G401 (cell line): ENCODE data around the gene CEBPB. TPM values are rescaled to one million over a fixed set of nuclear protein-coding genes. Genes with fewer than 3 reads are reported as not detected.
A peak's percentile ranks its signal among the peaks of the same experiment; 100 is the strongest.
"Not testable (repeated sequence)": the region's sequence is repeated elsewhere in the genome, so short reads cannot be mapped to it uniquely, and the experiment has no call there.

ENCODE experiments used
- DNase-seq: peaks from one replicate; pipeline ENCODE4 v3.0.0-alpha.2; 2015; ENCODE audit warnings: low spot score
- in situ Hi-C: cut with HindIII; loops from 2 replicates; pipeline ENCODE4 v1.10.0; 2016; ENCODE audit warnings: low sequenced_read_pairs, mixed read lengths
- total RNA-seq: library from RNA; depleted of rRNA; stranded (reverse); fragments of >200 nt; shearing (Covaris generic); gene quantifications from 2 replicates; pipeline ENCODE4 v1.2.3, GENCODE V29; 2014

Gene CEBPB
- total RNA-seq, 1 experiment from 2014 or later, result 24.9 TPM

DNA sequence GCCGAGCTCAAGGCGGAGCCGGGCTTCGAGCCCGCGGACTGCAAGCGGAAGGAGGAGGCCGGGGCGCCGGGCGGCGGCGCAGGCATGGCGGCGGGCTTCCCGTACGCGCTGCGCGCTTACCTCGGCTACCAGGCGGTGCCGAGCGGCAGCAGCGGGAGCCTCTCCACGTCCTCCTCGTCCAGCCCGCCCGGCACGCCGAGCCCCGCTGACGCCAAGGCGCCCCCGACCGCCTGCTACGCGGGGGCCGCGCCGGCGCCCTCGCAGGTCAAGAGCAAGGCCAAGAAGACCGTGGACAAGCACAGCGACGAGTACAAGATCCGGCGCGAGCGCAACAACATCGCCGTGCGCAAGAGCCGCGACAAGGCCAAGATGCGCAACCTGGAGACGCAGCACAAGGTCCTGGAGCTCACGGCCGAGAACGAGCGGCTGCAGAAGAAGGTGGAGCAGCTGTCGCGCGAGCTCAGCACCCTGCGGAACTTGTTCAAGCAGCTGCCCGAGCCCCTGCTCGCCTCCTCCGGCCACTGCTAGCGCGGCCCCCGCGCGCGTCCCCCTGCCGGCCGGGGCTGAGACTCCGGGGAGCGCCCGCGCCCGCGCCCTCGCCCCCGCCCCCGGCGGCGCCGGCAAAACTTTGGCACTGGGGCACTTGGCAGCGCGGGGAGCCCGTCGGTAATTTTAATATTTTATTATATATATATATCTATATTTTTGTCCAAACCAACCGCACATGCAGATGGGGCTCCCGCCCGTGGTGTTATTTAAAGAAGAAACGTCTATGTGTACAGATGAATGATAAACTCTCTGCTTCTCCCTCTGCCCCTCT, 1.1 kb downstream of the CEBPB start:
- no peak for DNase-seq

DNA sequence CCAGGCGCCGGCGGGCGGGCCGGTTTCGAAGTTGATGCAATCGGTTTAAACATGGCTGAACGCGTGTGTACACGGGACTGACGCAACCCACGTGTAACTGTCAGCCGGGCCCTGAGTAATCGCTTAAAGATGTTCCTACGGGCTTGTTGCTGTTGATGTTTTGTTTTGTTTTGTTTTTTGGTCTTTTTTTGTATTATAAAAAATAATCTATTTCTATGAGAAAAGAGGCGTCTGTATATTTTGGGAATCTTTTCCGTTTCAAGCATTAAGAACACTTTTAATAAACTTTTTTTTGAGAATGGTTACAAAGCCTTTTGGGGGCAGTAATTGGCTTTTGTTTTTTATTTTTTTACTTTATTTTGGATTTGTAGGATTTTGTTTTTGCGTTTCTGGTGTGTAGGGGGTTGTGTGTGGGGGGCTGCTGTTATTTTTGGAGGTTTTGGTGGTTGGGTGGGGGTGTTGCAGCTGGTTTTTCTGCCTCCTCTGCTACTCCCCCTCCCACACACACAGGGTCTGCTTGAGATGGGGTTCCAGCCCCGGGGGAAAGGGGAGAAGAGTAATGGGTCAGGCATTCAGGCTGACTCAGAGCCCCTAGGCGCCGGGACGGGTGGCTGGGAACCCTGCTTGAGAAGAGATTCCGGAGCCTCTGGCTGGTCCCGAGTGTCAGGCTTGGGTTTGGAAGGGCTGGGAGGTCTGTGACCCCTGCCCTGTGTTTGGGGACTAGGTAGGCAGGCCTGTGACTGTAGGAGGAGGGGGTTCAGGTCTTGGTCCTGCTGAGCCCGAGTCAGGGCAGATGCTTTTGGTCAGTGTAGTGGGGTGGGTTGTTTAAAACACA, 2.0 kb downstream of the CEBPB start:
- in situ Hi-C loops, result no loop called here

More for the DNA sequence above, 1.1 kb downstream of the CEBPB start:
- in situ Hi-C loops, result no loop called here

DNA sequence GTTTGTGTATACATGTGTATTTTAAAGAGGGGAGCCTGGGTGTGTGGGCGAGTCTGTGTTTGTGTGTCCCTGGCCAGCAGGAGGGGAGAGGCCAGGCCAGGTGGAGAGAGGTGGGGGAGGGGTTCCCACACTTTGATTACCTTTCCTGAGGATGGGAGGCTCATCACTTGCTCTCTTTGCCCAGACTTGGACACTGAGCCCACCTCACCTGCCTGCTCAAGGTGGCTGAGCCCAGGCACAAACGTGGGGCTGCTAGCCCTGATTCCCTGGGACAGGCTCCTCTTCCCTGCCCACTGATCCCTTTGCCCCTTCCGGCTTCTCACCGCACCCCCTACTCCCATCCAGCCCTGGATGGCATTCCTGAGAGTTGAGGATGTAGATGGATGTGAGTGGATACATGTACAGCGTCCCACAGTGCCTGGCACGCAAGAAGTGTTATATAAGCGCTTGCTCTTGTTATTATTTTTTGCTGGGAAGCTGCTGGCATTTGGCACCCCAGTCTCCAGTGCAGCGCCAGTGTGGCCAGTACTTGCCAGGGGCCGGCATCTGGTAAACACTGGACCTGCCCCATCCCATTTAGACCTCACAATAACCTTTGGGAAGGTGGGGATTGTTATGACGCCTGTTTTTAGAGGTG, 2.7 kb downstream of the CEBPB start:
- DNase-seq, result no peak
- in situ Hi-C loops, result no loop called here

More for the DNA sequence above, 2.0 kb downstream of the CEBPB start:
- DNase-seq, result peak; percentile 36

DNA sequence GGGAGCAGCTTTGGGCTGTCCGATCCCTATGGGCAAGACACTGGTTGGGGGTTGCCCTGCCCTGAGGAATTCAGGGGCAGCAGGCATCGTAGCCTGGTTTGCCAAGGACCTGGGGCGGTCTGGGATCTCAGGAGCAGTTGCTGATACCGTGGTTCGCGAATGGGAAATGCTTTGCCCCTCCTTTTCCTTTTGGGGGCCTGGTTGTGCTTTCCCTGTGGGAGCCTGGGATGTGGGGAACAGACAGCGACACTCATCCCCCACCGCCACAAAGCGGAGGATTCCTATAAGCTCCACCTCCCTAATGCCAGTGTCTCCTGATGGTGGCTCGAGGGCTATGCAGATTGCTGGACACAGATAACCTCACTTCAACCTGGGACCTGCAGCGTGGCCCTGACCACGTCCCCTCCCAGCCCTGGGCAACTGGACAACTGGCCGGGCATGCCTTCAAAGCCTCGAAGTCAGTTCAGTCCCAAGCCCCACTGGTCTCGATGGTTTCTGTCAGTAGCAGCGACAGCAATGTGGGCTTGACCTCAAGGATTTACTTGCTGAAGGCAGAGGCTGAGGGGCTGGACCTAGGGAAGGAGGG, 3.3 kb downstream of the CEBPB start:
- in situ Hi-C loops, result no loop called here
- no peak for DNase-seq

DNA sequence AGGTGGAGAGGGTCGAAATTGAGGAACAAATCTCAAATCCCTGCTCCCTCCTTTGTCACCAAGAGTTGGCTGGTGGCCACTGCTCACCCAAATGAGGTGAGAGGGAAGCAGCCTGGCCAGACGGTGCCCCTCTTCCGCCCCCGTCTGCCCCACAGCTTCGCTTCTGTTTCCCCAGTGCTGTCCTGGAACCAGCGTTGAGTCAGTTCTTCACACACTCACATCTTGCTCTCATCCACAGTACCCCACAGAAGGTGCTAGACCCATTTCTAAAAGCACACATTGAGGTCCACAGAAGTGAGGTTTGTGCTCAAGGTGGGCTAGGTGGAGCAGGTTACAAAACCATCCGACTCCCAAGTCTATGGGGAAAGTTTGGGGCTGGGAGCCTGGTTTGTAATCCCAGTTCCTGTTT, 3.8 kb downstream of the CEBPB start:
- no peak for DNase-seq
- in situ Hi-C loops, result no loop called here

DNA sequence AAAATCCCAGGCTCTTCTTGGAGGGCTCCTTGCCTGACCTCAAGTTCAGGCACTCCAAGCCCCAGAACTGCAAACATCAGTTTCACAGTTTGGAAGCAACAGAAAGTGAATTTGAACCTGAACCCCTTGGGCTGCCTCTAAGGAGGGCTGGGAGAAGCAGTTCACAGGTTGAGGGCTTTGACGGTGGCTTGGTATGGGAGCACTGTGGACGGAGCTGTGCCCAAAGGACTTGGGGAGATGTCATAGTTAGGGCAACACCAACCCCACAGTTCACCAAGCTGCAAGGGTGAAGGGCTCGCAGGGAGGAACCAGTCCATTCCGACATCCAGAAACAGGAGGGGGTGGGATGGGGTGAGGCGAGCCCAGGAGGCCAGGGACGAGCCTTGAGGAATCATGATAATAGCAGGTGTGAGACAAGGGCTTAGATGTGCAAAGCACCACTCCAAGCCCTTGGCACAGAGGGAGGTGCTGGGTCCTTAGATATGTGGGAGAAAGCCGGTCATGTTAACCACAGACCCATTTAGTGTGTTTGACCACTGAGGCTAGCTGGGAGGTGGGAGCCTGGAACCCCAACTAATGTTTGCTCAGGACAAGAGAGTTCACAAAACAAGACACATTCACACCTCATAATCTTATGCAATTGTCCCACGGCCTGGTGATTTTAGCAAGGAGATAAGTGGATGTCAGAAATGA, 4.3 kb downstream of the CEBPB start:
- DNase-seq, result no peak
- in situ Hi-C loops, result no loop called here

DNA sequence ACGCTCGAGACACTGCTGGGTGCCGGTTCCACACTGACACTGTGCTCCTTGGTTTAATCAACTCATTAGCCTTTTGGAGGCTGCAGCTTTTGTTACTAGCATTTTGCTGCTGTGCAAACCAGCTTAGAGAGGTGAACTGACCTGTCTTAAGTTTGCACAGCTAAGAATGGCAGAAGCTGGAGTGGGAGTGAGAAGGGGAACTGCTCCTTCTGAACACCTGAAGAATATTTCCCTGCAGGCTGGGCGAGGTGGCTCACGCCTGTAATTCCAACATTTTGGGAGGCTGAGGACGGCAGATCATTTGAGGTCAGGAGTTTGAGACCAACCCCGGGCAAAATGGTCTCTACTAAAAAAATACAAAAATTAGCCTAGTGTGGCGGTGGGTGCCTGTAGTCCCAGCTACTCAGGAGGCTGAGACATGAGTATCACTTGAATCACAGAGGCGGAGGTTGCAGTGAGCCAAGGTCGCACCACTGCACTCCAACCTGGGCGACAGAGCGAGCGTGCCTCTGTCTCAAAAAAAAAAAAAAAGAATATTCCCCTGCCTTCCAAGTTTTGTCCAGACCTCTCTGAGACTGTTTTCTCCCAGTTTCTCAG, 5.0 kb downstream of the CEBPB start:
- no peak for DNase-seq
- in situ Hi-C loops, result no loop called here

DNA sequence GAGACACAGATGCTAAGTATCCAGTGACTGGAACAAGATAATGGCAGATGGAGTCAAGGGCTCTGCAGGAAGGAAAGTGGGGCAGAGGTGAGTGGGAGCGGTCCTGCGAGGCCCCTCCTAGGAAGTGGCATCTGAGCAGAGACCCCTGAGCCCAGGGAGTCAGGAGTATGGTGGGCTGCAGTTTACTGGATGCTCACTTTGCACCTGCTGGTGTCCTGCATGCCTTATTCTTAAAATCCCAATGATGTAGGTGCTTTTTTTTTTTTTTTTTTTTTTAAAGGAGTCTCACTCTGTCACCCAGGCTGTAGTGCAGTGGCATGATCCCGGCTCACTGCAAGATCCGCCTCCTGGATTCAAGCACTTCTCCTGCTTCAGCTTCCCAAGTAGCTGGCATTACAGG, 5.6 kb downstream of the CEBPB start:
- in situ Hi-C loops, result no loop called here
- DNase-seq, result no peak

DNA sequence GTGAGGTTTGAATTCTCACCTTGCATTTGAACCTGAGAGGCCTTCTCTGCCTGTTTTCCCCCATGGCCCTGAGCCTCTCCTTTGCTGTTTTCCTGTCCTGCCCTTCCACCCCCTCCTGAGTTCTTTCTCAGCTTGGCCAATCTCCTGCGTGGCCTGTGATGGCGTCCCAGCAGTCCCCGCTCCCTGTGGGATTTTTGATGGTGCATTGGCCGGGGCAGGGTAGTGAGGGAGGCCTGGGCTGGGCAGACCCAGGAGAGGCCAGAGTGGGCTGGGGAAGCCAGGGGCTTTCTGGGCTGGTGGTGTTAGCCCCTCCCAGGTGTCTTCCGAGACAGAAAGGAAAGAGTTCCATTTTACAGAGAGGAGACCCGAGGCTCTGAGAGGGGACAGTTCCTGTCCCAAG, 6.3 kb downstream of the CEBPB start:
- in situ Hi-C loops, result no loop called here
- DNase-seq, result no peak

DNA sequence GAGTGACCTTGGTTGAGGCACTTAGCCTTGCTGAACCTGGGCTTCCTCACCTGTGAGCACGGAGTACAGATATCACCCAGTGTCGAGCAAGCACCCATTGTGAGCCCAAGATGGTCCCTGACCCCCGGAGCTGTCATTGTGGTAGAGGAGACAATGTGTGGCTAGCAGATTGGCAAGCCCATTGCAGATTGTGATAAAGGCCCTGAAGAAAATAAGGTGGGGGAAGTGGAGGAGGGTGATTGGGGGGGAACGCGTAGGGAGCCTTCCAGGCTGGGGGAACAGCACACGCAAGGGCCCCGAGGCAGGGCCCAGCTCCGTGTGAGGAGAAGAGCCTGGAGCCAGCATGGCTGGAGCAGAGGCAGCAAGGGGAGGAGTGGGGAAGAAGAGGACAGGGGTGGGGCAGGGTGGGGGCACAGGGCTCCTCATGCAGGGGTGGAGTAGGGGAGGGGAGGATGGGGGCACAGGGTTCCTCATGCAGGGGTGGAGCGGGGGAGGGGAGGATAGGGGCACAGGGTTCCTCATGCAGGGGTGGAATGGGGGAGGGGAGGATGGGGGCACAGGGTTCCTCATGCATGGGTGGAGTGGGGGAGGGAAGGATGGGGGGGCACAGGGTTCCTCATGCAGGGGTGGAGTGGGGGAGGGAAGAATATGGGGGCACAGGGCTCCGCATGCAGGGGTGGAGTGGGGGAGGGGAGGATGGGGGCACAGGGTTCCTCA, 7.0 kb downstream of the CEBPB start:
- in situ Hi-C loops, result no loop called here
- no peak for DNase-seq

DNA sequence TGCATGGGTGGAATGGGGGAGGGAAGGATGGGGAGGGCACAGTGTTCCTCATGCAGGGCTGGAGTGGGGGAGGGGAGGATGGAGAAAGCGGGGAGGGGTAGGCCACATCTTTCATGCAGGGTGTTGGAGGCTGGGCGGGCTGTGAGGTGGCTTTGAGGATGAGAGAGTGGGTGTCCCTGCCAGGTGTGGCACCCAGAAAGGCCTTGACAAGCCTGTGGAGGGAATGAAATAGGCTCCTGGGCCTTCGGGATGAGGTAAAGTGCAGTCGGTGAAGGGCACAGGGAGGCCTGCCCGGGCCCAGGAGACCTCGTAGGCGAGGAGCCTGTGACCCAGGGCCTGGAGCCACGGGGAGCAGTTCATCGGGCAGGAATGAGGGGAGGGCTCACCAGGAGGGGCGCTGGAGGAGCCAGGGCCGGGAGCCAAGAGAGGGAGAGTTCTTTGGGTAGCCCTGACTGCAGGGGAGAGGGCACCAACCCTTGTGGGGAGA, 7.6 kb downstream of the CEBPB start:
- in situ Hi-C loops, result no loop called here
- DNase-seq, result no peak

DNA sequence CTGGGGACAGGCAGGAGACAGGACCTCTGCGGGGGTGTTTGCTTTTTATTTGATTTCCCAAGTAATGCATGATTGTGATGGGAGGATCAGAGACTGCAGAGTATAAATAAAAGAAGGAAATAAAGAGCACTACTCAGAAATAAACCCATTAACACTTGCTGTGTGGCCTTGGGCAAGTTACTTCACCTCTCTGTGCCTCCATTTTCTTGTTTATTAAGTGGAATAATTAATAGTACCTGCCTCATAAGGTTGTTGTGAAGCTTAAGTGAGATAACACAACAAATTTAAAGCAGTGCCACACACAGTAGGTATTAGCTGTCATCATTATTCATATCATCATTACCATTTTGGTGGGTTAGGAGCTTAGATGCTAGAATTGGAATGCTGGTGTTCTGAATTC, 8.1 kb downstream of the CEBPB start:
- DNase-seq, result no peak
- in situ Hi-C loops, result no loop called here

DNA sequence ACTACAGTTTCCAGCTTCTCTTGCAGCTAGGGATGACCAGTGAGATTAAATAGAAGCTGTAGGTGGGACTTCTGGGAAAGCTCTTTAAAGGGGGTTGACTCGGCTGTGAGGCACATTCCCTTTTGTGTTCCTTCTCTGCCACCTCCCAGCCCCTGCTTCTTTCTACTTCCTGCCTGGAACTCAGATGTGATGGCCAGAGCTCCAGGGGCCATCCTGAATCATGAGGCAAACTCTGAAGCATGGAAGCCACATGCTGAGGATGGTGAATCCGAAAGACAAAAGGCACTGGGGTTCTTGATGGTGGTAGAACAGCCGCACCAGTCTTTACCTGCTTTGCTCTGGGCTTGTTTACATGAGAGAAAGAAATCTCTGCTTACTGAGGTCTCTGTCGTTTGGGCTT, 9.1 kb downstream of the CEBPB start:
- in situ Hi-C loops, result no loop called here
- DNase-seq, result no peak

DNA sequence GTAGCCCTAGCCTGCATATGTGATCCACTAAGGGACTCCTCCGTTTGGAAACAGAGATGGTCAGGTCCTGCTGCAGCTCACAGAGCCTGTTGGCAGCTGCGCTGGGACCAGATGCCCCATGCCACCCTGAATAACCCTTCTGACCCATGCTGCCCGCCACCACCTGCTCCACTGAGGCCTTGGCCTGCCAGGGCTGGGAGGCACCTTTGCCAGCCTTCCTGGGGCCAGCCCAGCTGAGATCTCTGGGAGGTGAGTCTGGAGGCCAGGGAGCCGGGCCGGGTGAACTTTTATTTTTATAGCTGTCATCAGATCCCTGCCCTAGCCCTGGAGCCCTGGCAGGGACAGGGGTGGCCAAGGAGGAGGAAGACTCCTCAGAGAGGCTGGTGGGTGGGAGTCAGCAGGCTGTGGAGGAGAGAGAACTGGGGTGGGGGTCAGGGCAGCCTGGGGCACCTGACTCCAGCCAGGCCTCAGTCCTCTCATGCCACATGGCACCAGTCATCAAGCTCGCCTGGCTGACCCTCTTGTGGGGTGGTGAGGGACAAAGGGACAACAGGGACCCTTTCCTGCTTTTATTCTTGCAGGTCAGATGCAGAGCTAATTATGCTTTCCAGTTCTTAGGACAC, 10.0 kb downstream of the CEBPB start:
- DNase-seq, result no peak
- in situ Hi-C loops, result no loop called here

DNA sequence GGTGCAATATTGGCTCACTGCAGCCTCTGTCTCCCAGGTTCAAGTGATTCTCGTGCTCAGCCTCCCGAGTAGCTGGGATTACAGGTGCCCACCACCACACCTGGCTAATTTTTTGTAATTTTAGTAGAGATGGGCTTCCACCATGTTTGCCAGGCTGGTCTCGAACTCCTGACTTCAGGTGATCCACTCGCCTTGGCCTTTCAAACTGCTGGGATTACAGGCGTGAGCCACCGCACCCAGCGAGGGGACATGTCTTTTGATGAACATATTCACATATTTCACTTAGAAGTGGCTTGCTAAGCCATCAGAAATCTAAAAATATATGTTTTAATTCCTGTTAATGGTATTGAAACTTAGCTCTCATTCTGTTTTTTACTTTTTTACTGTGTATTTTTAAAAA, 11.1 kb downstream of the CEBPB start:
- DNase-seq, in situ Hi-C loops: not testable (repeated sequence)

DNA sequence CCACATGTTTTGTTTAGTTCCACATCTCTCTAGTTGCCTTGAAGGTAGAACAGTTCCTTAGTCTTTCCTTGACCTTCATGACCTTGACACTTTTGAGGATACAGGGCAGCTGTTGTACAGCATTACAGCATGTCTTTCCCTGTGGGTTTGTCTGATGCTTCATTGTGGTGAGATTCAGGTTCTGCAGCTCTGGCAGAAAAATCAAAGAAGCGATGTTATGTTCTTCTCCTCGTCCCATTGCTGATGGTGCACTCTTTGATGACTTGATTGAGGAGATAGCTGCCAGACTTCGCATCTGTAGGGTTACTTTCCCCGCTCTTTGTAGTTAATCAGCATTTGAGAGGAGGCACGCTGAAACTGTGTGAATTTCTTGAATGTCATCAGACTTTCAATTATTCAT, 12.0 kb downstream of the CEBPB start:
- in situ Hi-C loops, result no loop called here

More for the DNA sequence above, 12.0 kb downstream of the CEBPB start:
- no peak for DNase-seq
